NCI-H146 (cell line): Measurements from ENCODE around the gene CUL5.

Experiments used
- DNase-seq: peaks from one replicate; lab custom pipeline; 2025; lab: John Stamatoyannopoulos, UW

The CUL5 gene

GRCh38 chr11:108008656-108009496 is at the start of gene CUL5:
TSS of gene CUL5 (plus strand) at chr11:108008898. CDS start at chr11:108009349, 451 bp downstream.
- peak; percentile 88 for DNase-seq

GRCh38 chr11:107961480-107961879 is 47.2 kb upstream of the CUL5 start:
- DNase-seq = no peak

- DNase-seq = no peak
Measured at GRCh38 chr11:107962181-107962580, 46.5 kb upstream of the CUL5 start.

GRCh38 chr11:107963091-107963490 is 45.6 kb upstream of the CUL5 start:
- DNase-seq = no peak

GRCh38 chr11:107969219-107969618 is 39.5 kb upstream of the CUL5 start:
- no peak for DNase-seq

GRCh38 chr11:107970049-107970448 is 38.6 kb upstream of the CUL5 start:
- DNase-seq = no peak

GRCh38 chr11:107973641-107974040 is 35.1 kb upstream of the CUL5 start:
- no peak for DNase-seq

- no peak for DNase-seq
Measured at GRCh38 chr11:107988397-107989158, 20.1 kb upstream of the CUL5 start.

GRCh38 chr11:107991868-107992414 is 16.8 kb upstream of the CUL5 start:
- DNase-seq = no peak

GRCh38 chr11:107996006-107996776 is 12.5 kb upstream of the CUL5 start:
- DNase-seq = no peak

GRCh38 chr11:107998761-107999160 is 9.9 kb upstream of the CUL5 start:
- DNase-seq = no peak

- peak; percentile 46 for DNase-seq
Measured at GRCh38 chr11:107999759-108000455, 8.8 kb upstream of the CUL5 start.

- no peak for DNase-seq
Measured at GRCh38 chr11:108002476-108002875, 6.2 kb upstream of the CUL5 start.

- DNase-seq = no peak
Measured at GRCh38 chr11:108003623-108004022, 5.1 kb upstream of the CUL5 start.

GRCh38 chr11:108007819-108008218 is 879 bp upstream of the CUL5 start:
- no peak for DNase-seq

- DNase-seq = peak; percentile 20
Measured at GRCh38 chr11:108009497-108010370, 1.0 kb downstream of the CUL5 start.

GRCh38 chr11:108012139-108012725 is 3.5 kb downstream of the CUL5 start:
- DNase-seq = no peak

- DNase-seq = no peak
Measured at GRCh38 chr11:108016647-108017046, 7.9 kb downstream of the CUL5 start.

- DNase-seq = no peak
Measured at GRCh38 chr11:108018708-108019107, 10.0 kb downstream of the CUL5 start.
